ENCODE data around the gene PEAK1. TPM values are rescaled to one million over a fixed set of nuclear protein-coding genes. Genes with fewer than 3 reads are reported as not detected.

Gene PEAK1
- total RNA-seq, 1 experiment from 2014 or later: 58.7 TPM

DNA sequence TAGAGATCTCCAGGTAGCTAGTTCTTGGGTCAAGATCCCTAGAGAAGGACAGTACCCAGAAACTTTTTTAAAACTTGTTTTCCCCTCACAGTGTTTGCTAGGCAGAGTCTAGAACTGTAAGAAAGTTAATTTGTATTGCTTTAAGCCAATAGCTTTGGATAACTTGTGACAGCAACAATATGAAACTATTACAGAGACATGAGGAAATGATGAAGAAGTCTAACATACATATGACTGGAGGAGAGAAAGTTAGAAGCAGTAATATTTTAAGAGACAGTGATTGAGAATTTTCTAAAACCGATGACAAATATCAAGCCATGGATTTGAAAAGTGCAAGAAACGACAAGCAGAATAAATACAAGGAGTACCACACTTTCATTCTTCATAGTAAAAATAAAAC lies 10.7 kb upstream of the PEAK1 start:
- in situ Hi-C loops (cut with HindIII; ENCODE audit: low pct_unique_long_range_greater_than_20kb, low sequenced_read_pairs): no loop called here
- Histone ChIP-seq H3K4me1 (ENCODE audit: control insufficient read depth, insufficient read depth, low read length) (peaks cover 7% of the 10 kb centered on the region; the same call in 1 of the 2 replicates), H3K36me3 (ENCODE audit: control insufficient read depth, insufficient read depth, low read length) (no peaks in the 10 kb centered on the region; the same call in 1 of the 2 replicates), H3K27me3 (ENCODE audit: control insufficient read depth, insufficient read depth, low read length) (no peaks in the 10 kb centered on the region), H3K9me3 (ENCODE audit: control insufficient read depth, insufficient read depth, low read depth, low read length) (no peaks in the 10 kb centered on the region), H3K4me3 (ENCODE audit: low read depth in 2 of 2, low read length in 2 of 2) (no peak overlapping the region), H3K27ac (ENCODE audit: low read length) (no peak overlapping the region)
- DNase-seq (ENCODE audit: low read depth, low spot score) (no peak), ATAC-seq (no peak)
- TF ChIP-seq, protein P1, sequence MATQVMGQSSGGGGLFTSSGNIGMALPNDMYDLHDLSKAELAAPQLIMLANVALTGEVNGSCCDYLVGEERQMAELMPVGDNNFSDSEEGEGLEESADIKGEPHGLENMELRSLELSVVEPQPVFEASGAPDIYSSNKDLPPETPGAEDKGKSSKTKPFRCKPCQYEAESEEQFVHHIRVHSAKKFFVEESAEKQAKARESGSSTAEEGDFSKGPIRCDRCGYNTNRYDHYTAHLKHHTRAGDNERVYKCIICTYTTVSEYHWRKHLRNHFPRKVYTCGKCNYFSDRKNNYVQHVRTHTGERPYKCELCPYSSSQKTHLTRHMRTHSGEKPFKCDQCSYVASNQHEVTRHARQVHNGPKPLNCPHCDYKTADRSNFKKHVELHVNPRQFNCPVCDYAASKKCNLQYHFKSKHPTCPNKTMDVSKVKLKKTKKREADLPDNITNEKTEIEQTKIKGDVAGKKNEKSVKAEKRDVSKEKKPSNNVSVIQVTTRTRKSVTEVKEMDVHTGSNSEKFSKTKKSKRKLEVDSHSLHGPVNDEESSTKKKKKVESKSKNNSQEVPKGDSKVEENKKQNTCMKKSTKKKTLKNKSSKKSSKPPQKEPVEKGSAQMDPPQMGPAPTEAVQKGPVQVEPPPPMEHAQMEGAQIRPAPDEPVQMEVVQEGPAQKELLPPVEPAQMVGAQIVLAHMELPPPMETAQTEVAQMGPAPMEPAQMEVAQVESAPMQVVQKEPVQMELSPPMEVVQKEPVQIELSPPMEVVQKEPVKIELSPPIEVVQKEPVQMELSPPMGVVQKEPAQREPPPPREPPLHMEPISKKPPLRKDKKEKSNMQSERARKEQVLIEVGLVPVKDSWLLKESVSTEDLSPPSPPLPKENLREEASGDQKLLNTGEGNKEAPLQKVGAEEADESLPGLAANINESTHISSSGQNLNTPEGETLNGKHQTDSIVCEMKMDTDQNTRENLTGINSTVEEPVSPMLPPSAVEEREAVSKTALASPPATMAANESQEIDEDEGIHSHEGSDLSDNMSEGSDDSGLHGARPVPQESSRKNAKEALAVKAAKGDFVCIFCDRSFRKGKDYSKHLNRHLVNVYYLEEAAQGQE (IDR thresholded peaks at IDR 0.05; ENCODE audit: insufficient read depth in 1 of 2, low read depth in 2 of 2, low read length in 1 of 2): no peak
- TF ChIP-seq SIN3A (IDR thresholded peaks at IDR 0.05; ENCODE audit: borderline replicate concordance, insufficient read depth, low read depth, low read length): no peak
- no peak for TF ChIP-seq POLR2AphosphoS5 (IDR thresholded peaks at IDR 0.05; ENCODE audit: low read depth, low read length)
- TF ChIP-seq TCF7L2 (IDR thresholded peaks at IDR 0.05; ENCODE audit: low read depth, low read length): no peak
- intact Hi-C loops (cut with micrococcal nuclease; ENCODE audit: unreplicated experiment): no loop called here
- BruUV-seq (replicated peaks): no TSS peak
- ChIA-PET CTCF (no interaction called here), POLR2A (interaction anchor here (0.6 kb wide), 1 partner anchor 266 kb away, joined by 9 read pairs; no protein-coding TSS in a partner anchor)

DNA sequence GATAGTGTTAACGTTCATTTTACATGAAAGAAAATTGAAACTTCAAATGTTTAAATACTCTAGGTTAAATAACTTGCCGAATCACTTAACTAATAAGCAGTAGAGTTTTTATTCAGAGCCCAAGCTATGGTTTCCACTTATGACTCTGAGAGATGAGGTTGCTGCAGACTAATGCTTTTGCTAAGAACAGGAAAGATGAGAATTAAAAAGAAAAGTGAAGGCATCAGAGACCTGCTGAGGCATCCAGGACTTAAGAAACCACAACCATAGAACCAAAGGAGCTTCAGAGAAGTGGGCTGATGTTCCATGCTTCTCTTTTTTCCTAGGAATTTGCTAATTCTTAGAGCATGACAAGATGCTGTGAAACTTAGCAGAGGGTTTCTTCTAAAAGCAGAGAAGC lies 10.3 kb upstream of the PEAK1 start:
- Histone ChIP-seq H3K27ac (ENCODE audit: low read length) (no peak overlapping the region), H3K4me1 (ENCODE audit: control insufficient read depth, insufficient read depth, low read length) (peaks cover 7% of the 10 kb centered on the region), H3K9me3 (ENCODE audit: control insufficient read depth, insufficient read depth, low read depth, low read length) (no peaks in the 10 kb centered on the region), H3K4me3 (ENCODE audit: low read depth in 2 of 2, low read length in 2 of 2) (no peak overlapping the region), H3K27me3 (ENCODE audit: control insufficient read depth, insufficient read depth, low read length) (no peaks in the 10 kb centered on the region), H3K36me3 (ENCODE audit: control insufficient read depth, insufficient read depth, low read length) (no peaks in the 10 kb centered on the region; the same call in 1 of the 2 replicates)
- no TSS peak for BruUV-seq (replicated peaks)
- in situ Hi-C loops (cut with HindIII; ENCODE audit: low pct_unique_long_range_greater_than_20kb, low sequenced_read_pairs): no loop called here
- no peak for TF ChIP-seq POLR2AphosphoS5 (IDR thresholded peaks at IDR 0.05; ENCODE audit: low read depth, low read length)
- DNase-seq (ENCODE audit: low read depth, low spot score) (no peak), ATAC-seq (no peak)
- CTCF ChIA-PET: no interaction called here
- intact Hi-C loops (cut with micrococcal nuclease; ENCODE audit: unreplicated experiment): no loop called here
- POLR2A ChIA-PET: interaction anchor here (0.6 kb wide), 1 partner anchor 265 kb away, joined by 9 read pairs; no protein-coding TSS in a partner anchor

DNA sequence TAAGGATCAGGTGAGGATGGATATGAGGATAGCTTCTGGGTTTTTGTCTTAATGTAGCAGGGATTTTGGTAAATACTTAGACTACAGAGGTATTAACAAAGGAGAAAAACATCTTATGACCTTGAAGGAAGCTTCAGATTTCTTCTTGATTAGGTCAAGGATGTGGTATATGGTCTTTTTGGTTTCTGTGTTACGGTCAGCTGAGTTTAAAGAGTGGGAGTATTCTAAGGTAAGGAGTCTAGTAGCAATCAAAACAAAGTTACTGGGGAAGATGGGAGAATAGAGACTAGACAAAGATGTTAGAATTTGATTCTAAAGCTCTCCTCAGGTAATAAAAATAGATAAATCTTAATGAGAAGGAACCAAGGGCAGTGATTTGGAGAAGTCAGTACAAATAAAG lies 7.0 kb upstream of the PEAK1 start:
- H3K36me3 ChIP-seq (ENCODE audit: control insufficient read depth, insufficient read depth, low read length): no peaks in the 10 kb centered on the region; the same call in 1 of the 2 replicates
- no TSS peak for BruUV-seq (replicated peaks)
- H3K27me3 ChIP-seq (ENCODE audit: control insufficient read depth, insufficient read depth, low read length): no peaks in the 10 kb centered on the region
- no peak for ATAC-seq
- TF ChIP-seq, protein P1 (IDR thresholded peaks at IDR 0.05; ENCODE audit: insufficient read depth in 1 of 2, low read depth in 2 of 2, low read length in 1 of 2): no peak
- TF ChIP-seq POLR2AphosphoS5 (IDR thresholded peaks at IDR 0.05; ENCODE audit: low read depth, low read length) (no peak), SIN3A (IDR thresholded peaks at IDR 0.05; ENCODE audit: borderline replicate concordance, insufficient read depth, low read depth, low read length) (no peak), TCF7L2 (IDR thresholded peaks at IDR 0.05; ENCODE audit: low read depth, low read length) (no peak)
- TF ChIP-seq, protein P2, sequence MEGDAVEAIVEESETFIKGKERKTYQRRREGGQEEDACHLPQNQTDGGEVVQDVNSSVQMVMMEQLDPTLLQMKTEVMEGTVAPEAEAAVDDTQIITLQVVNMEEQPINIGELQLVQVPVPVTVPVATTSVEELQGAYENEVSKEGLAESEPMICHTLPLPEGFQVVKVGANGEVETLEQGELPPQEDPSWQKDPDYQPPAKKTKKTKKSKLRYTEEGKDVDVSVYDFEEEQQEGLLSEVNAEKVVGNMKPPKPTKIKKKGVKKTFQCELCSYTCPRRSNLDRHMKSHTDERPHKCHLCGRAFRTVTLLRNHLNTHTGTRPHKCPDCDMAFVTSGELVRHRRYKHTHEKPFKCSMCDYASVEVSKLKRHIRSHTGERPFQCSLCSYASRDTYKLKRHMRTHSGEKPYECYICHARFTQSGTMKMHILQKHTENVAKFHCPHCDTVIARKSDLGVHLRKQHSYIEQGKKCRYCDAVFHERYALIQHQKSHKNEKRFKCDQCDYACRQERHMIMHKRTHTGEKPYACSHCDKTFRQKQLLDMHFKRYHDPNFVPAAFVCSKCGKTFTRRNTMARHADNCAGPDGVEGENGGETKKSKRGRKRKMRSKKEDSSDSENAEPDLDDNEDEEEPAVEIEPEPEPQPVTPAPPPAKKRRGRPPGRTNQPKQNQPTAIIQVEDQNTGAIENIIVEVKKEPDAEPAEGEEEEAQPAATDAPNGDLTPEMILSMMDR (IDR thresholded peaks at IDR 0.05): no peak
- CTCF ChIA-PET: no interaction called here
- no peaks in the 10 kb centered on the region for H3K9me3 ChIP-seq (ENCODE audit: control insufficient read depth, insufficient read depth, low read depth, low read length)
- H3K4me3 ChIP-seq (ENCODE audit: low read depth in 2 of 2, low read length in 2 of 2): no peak overlapping the region
- intact Hi-C loops (cut with micrococcal nuclease; ENCODE audit: unreplicated experiment): no loop called here
- in situ Hi-C loops (cut with HindIII; ENCODE audit: low pct_unique_long_range_greater_than_20kb, low sequenced_read_pairs): no loop called here
- no peak overlapping the region for H3K27ac ChIP-seq (ENCODE audit: low read length)
- peaks cover 32% of the 10 kb centered on the region for H3K4me1 ChIP-seq (ENCODE audit: control insufficient read depth, insufficient read depth, low read length)
- POLR2A ChIA-PET: no interaction called here
- DNase-seq (ENCODE audit: low read depth, low spot score): no peak
